DOHH2 (cell line): ENCODE data around the gene HOXD8.

Source experiments
- EZH2phosphoT487 ChIP-seq: fragments of 200-600 bp; sonication (generic); IDR thresholded peaks from 2 replicates; pipeline ENCODE4 v1.6.1; 2017; ENCODE audit warnings: borderline replicate concordance, mild to moderate bottlenecking, antibody characterized with exemption, low read length, moderate library complexity, mixed read lengths
- TF ChIP-seq, protein P1 (sequence below): fragments of 200-600 bp; sonication (generic); IDR thresholded peaks from one replicate; pipeline ENCODE4 v1.5.1; 2014; ENCODE audit warnings: antibody characterized with exemption, mild to moderate bottlenecking, low read depth, low read length; ENCODE audit not compliant: poor library complexity, severe bottlenecking

DNA sequence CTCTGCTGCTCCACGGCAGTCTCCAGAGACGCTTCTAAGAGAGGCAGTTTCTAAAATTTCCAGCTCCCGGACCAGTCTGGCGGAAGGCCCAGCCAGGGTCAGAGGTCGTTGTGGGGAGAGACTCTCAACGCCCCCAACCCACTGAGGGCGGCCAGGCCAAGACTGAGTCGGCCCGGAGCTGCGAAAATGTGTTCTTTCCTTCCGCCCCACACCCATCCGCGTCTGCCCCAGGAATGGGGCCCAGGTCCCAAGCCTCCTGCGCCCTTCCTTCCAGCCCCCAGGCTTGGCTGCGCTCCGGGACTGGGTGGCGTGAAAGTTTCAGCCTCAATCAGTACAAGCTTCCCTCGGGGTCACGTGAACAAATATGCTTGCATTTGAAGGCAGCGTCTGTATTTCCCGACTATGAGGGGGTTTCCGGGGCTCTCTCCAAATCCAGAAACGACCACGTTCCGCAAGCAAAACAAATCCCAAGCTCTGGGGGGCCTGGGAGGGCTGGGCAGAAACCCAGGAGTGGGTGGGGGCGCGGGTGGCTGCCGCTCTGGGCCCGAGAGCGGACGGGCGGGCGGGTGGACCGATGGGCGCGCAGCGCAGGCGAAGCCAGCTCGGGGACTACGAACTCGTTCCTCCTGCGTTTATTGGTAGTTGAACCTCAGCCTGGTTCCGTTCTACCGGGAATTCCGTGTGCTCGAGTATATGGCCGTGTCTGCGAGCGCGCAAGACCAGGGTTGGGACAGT, 30.9 kb downstream of the HOXD8 start:
- TF ChIP-seq, protein P1, sequence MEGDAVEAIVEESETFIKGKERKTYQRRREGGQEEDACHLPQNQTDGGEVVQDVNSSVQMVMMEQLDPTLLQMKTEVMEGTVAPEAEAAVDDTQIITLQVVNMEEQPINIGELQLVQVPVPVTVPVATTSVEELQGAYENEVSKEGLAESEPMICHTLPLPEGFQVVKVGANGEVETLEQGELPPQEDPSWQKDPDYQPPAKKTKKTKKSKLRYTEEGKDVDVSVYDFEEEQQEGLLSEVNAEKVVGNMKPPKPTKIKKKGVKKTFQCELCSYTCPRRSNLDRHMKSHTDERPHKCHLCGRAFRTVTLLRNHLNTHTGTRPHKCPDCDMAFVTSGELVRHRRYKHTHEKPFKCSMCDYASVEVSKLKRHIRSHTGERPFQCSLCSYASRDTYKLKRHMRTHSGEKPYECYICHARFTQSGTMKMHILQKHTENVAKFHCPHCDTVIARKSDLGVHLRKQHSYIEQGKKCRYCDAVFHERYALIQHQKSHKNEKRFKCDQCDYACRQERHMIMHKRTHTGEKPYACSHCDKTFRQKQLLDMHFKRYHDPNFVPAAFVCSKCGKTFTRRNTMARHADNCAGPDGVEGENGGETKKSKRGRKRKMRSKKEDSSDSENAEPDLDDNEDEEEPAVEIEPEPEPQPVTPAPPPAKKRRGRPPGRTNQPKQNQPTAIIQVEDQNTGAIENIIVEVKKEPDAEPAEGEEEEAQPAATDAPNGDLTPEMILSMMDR, result no peak
- TF ChIP-seq EZH2phosphoT487, result no peak
